HG03175 (cell line): ENCODE results near the gene NOS1AP.
A peak's percentile ranks its signal among the peaks of the same experiment; 100 is the strongest.
"Not testable (repeated sequence)": the region's sequence is repeated elsewhere in the genome, so short reads cannot be mapped to it uniquely, and the experiment has no call there.

Experiments used
- ATAC-seq: cut with Tn5 transposase; IDR thresholded peaks from one replicate; pipeline ENCODE4 v1.9.1; 2021; ENCODE audit warnings: mild to moderate bottlenecking, moderate library complexity; ENCODE audit not compliant: unreplicated experiment

The NOS1AP gene

GRCh38 chr1:162069334-162070093 is at the start of gene NOS1AP:
TSS of gene NOS1AP (plus strand) at chr1:162069691. CDS start at chr1:162070178, 487 bp downstream.
- ATAC-seq = peak; percentile 99

DNA sequence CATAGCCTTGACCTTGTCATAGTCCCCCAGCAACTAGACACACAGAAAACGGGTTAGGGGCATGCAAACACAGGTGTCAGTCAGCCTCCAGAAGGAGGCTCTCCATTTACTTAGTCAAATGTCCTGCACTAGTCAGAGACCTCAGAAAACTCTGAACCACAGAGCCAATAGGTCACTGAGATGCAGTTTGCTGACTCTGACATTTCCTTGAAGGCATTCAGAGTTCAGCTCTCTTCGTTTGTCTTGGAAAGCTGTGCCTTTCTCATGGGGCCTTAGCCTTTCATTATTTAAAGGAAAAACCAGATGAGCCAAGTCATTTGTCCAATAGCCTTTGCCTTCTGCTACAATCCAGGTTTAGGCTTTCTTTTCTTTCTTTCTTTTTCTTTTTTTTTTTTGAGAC is 49.3 kb upstream of the NOS1AP start:
- no peak for ATAC-seq

DNA sequence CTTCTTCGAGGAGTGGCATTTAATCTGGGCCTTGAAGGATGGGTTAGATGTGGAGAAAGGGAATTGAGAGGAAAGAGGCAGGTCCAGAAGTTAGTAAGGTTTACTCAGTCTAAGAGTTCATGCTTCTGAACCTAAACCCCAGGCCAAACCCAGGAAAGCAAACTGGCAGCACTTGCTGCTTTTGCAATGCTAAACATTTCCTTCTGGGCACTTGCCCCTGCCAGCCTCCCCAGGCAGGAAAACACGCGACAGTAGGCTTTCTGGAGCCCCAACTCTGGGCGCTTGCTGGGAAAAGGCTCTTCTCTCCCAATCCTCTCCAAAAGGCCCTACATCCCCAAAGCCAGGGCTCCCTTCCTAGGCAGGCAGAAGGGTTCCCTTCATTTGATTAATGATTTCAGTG is 48.4 kb upstream of the NOS1AP start:
- no peak for ATAC-seq

- no peak for ATAC-seq
Observed at GRCh38 chr1:162022626-162023025, 46.9 kb upstream of the NOS1AP start.

GRCh38 chr1:162023181-162023546 is 46.3 kb upstream of the NOS1AP start:
- no peak for ATAC-seq

DNA sequence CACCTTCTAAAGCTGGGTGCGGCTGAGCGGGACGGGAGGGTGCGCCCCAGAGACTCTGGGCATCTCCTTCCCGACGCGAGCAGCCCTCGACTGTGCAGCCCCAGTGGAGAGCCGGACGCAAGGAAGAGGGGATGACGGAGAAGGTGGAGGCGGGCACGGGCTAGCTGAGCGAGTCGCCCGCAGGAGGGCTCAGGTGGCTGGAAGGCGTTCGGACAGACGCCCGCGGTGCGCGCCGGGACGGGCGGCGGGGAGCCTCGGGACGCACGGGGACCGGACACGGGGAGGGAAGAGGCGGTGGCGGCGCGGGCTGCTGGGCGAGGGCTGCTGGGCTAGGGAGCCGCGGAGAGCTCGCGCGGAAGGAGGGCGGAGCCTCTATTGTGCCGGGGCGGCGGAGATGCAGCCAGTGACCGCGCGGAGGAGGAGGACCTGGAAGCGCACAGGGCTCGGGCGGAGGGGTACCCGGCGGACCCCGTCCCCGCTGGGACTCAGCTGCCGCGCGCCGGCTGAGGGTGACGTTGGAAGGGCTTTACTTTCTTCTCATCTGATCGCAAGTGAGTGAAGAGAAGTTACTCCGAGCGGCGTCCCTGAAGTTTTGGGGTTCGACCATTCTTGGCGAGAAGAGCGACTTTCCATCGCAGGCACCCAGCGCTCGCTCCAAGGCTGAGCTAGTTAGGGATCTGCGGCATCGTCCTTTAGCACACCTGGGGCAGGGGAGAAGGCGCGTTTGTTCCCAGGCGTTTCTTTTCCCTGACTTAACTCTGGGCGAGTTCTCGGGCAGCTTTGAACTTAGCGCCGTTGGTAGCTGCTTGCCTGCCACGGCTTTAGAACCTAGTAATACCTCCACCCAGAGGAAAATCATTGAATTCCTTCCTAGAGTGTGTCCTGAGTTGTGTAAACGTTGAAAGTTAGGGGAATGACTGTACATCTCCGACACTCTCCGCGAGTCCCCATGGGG is 45.7 kb upstream of the NOS1AP start, which contains the start of gene OLFML2B:
Gene OLFML2B (minus strand): TSS at position 323 of the 955 bp plus-strand sequence. CDS start 439 bp downstream, outside the sequence.
- ATAC-seq = peak; percentile 60

- no peak for ATAC-seq
Observed at GRCh38 chr1:162025541-162025940, 44.0 kb upstream of the NOS1AP start.

DNA sequence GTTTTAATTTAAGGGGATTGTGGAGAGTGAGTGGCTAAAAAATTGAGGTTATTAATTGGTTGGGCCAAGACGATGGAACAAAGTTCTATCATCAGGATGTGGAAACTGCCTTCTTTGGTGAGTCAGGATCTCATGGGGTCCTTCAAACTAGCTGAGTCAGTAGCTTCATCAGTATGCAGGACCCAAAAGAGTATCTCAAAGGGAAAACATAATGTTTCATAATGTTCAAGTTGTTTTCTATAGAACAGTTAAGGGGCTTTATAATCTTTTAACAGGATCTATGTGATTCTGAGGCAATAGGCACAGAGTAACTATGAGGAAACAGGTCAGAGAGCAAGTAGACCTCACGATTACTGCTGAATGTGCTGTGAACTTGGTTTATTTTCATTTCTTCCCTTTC is 42.6 kb upstream of the NOS1AP start:
- no peak for ATAC-seq

DNA sequence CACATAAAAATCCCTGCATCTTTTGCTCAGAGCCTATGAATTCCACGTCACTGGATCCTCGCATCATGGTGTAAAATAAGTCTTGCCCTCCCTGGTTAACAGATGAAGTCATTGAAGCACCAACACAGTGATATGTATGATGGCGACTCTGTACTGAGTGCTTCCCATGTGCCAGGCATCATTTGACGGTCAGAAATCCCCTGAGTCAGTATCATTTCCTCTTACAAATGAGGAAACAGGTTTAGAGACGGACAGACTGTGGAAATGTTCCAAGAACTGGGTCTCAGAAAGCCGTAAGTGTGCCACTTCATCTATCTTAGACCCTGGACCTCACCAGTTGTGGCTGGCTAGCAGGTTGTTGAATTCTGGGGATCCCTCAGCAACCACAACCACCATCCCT is 40.8 kb upstream of the NOS1AP start:
- ATAC-seq = peak; percentile 86

- no peak for ATAC-seq
Observed at GRCh38 chr1:162029157-162029556, 40.3 kb upstream of the NOS1AP start.

DNA sequence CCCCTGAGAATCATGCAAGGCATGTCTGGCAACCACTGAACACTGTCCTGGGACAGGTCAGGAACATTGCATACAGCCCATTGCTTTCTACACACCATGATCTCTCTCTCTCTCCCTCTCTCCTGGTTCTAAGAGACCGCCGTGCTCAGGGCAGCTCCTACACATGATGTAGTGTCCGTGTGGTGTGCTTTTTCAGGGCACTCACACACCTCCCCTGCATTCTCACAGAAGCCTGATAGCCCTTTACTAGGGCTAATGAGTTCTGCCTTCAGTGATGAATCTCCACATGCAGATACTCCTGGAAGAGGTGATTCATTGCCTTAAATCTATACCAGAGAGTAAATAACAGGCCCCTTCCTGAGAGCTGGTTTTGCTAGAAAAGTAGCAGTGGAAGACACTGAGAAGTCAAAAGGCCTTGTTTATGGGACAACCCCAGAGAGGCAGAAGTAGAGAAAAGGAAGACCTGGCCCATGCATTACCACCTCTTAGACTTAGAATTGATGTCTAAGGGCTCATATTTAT is 38.7 kb upstream of the NOS1AP start:
- no peak for ATAC-seq

GRCh38 chr1:162033428-162033827 is 36.1 kb upstream of the NOS1AP start:
- ATAC-seq = no peak

DNA sequence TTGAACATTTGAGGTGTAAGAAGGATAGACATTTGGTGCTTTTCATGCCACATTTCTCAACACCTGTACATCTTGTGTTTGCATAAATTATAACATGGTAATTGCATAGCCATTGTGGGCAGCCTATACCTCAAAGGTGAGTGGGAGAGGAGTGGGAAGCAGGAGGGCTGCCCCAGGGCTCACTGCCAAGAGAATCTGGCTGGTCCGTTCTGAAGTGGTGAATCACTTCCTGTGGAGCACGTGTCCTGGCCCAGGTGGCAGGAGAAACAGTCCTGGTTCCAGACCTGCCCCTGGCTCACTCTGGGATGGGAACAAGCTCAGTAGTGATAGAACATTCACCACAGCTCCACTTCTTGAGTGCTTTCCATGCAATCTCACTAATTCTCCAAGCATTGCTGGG is 34.2 kb upstream of the NOS1AP start:
- ATAC-seq = no peak

- ATAC-seq = no peak
Observed at GRCh38 chr1:162036163-162036562, 33.3 kb upstream of the NOS1AP start.

DNA sequence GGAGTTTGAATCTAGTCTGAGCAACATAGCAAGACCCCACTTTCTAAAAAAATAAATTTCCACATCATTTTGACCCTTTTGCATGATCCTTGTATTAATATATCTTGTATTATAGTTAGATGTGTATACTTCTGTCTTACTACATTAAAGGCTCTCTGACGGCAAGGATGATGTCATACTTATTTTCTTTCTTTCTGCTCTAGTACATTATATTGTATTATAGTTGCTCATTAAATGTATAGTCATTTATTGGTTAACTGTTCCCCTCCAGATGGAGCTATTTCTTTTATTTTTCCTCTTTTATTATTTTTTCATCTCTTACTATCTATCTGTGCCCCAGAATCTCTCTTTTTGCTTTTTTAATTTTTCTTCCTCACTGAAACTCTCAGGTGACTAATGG is 30.9 kb upstream of the NOS1AP start:
- ATAC-seq = no peak

- ATAC-seq = no peak
Observed at GRCh38 chr1:162040001-162040400, 29.5 kb upstream of the NOS1AP start.

GRCh38 chr1:162040657-162041056 is 28.8 kb upstream of the NOS1AP start:
- ATAC-seq = no peak

- no peak for ATAC-seq
Observed at GRCh38 chr1:162042361-162042760, 27.1 kb upstream of the NOS1AP start.

DNA sequence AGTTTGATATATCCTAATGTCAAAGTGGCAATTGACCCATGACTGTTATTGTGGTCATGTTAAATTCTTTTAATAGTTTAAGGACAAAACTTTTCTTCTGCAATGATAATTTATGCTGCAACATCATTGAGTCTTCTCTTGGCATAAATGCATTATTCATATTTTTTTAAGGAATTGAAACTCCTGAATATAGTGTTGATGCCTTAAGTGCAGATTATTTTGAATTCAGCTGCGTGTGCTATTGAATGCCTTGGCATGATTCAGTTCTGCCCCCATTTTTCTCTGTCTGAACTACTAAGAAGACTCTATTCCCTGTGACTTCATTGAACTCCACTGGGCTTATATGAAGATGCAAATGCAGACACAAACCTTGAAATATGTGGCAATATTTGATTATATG is 22.6 kb upstream of the NOS1AP start:
- no peak for ATAC-seq

DNA sequence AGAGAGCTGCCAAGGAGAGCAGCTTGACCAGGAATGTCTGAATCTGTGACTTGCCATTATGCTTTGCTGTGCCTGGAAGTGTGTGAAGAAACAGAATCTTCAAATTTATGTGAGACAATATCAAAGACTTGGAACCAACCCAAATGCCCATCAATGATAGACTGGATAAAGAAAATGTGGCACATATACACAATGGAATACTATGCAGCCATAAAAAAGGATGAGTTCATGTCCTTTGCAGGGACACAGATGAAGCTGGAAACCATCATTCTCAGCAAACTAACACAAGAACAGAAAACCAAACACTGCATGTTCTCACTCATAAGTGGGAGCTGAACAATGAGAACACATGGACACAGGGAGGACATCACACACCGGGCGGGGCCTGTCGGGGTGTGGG is 15.5 kb upstream of the NOS1AP start:
- not testable (repeated sequence) for ATAC-seq

DNA sequence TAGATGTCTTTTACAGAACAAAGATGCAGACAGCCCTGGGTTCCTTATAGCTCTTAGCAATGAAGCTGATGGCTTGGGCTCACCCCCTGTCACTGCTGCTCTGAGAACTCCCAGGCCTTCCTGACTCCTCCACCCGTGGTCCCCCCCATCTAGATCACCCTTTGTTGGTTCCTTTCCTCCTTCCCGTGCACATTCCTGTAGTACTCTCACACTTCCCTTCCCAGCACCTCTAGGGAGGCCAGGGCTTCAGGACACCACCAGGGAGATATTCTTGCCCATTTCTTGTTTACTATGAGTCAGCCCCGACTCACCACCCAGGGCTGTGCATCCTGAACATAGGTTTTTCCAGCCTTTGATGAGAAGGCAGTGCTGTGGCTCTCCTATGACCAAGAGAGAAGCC is 14.4 kb upstream of the NOS1AP start:
- no peak for ATAC-seq

- no peak for ATAC-seq
Observed at GRCh38 chr1:162056043-162056442, 13.4 kb upstream of the NOS1AP start.
